ENCODE results near the gene VKORC1.

DNA sequence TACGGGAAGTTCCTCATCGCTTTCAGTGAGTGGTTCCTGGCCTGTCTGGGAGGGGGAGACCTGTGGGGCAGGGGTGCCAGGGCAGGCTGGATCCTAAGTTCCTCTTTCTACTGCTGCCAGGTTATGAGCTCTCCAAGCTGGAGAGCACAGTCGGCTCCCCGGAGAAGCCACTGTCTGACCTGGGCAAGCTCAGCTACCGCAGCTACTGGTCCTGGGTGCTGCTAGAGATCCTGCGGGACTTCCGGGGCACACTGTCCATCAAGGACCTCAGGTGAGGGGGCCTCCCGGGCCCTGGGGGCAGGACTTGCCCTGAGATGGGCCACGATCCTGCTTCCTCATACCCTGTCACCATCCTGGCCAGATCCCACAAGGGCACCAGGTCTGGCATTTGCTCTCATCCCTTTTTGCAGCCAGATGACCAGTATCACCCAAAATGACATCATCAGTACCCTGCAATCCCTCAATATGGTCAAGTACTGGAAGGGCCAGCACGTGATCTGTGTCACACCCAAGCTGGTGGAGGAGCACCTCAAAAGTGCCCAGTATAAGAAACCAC, 35.8 kb upstream of the VKORC1 start:
- TF ChIP-seq, protein P1, sequence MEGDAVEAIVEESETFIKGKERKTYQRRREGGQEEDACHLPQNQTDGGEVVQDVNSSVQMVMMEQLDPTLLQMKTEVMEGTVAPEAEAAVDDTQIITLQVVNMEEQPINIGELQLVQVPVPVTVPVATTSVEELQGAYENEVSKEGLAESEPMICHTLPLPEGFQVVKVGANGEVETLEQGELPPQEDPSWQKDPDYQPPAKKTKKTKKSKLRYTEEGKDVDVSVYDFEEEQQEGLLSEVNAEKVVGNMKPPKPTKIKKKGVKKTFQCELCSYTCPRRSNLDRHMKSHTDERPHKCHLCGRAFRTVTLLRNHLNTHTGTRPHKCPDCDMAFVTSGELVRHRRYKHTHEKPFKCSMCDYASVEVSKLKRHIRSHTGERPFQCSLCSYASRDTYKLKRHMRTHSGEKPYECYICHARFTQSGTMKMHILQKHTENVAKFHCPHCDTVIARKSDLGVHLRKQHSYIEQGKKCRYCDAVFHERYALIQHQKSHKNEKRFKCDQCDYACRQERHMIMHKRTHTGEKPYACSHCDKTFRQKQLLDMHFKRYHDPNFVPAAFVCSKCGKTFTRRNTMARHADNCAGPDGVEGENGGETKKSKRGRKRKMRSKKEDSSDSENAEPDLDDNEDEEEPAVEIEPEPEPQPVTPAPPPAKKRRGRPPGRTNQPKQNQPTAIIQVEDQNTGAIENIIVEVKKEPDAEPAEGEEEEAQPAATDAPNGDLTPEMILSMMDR (IDR thresholded peaks at IDR 0.05), result no peak
- TF ChIP-seq POLR2AphosphoS5 (IDR thresholded peaks at IDR 0.05; ENCODE audit: insufficient read depth in 1 of 2, low read depth in 1 of 2) (no peak), POLR2A (IDR thresholded peaks at IDR 0.05) (no peak)
